Liver (tissue), 9 donors: ENCODE results near the gene EPB41L2. TPM values are rescaled to one million over a fixed set of nuclear protein-coding genes. Genes with fewer than 3 reads are reported as not detected.

Experiments
- DNase-seq: peaks from one replicate; pipeline ENCODE4 v3.0.0-alpha.2; 2017; ENCODE audit warnings: low spot score
- H3K27ac ChIP-seq, 2 donors: one replicate each; pipeline ENCODE4 v1.7.0; 2013; ENCODE audit warnings: inconsistent platforms in 2 of 2, low read length in 2 of 2, control low read depth in 1 of 2, low read depth in 1 of 2, mild to moderate bottlenecking in 1 of 2
- H3K27me3 ChIP-seq, 4 donors: one replicate each; pipeline versions ENCODE4 v1.6.1 to v1.7.0; 2013; ENCODE audit warnings: low read length in 3 of 4, inconsistent platforms in 1 of 4, mild to moderate bottlenecking in 1 of 4, moderate library complexity in 1 of 4; ENCODE audit not compliant: control insufficient read depth in 4 of 4, insufficient read depth in 4 of 4
- H3K36me3 ChIP-seq, 4 donors: one replicate each; pipeline versions ENCODE4 v1.6.1 to v1.7.0; 2013; ENCODE audit warnings: low read length in 3 of 4, mild to moderate bottlenecking in 3 of 4, low read depth in 1 of 4, moderate library complexity in 1 of 4; ENCODE audit not compliant: control insufficient read depth in 4 of 4, insufficient read depth in 3 of 4
- H3K4me1 ChIP-seq, 4 donors: one replicate each; pipeline versions ENCODE4 v1.6.1 to v1.7.0; 2013; ENCODE audit warnings: low read length in 3 of 4, mild to moderate bottlenecking in 3 of 4, moderate library complexity in 1 of 4; ENCODE audit not compliant: control insufficient read depth in 4 of 4, insufficient read depth in 4 of 4
- H3K4me3 ChIP-seq, 3 donors: one replicate each; pipeline versions ENCODE4 v1.6.1 to v1.7.0; 2013; ENCODE audit warnings: low read length in 3 of 3, control low read depth in 1 of 3, low read depth in 1 of 3, mild to moderate bottlenecking in 1 of 3
- H3K9ac ChIP-seq, 2 donors: one replicate each; pipeline ENCODE4 v1.7.0; 2013; ENCODE audit warnings: low read length in 2 of 2, mild to moderate bottlenecking in 2 of 2, moderate library complexity in 2 of 2, control low read depth in 1 of 2, low read depth in 1 of 2
- H3K9me3 ChIP-seq, 4 donors: one replicate each; pipeline versions ENCODE4 v1.6.1 to v1.7.0; 2013; ENCODE audit warnings: low read length in 3 of 4; ENCODE audit not compliant: control insufficient read depth in 4 of 4
- EGR1 ChIP-seq, 2 donors: IDR thresholded peaks; 2 replicates each; pipeline ENCODE4 v1.6.1; 2016 to 2018; ENCODE audit warnings: antibody characterized with exemption in 2 of 2, low read depth in 2 of 2
- FOXA1 ChIP-seq: IDR thresholded peaks from 2 replicates; pipeline ENCODE4 v1.6.1; 2016; ENCODE audit warnings: antibody characterized with exemption
- FOXA2 ChIP-seq: IDR thresholded peaks from 2 replicates; pipeline ENCODE4 v1.6.1; 2016; ENCODE audit warnings: antibody characterized with exemption
- GABPA ChIP-seq, 2 donors: IDR thresholded peaks in 1 of 2; conservative IDR thresholded peaks in 1 of 2; 2 replicates each; pipeline ENCODE4 v1.6.1; 2016; ENCODE audit warnings: antibody characterized with exemption in 2 of 2, mild to moderate bottlenecking in 1 of 2, moderate library complexity in 1 of 2
- HNF4A ChIP-seq, 2 donors: conservative IDR thresholded peaks; 2 replicates each; pipeline ENCODE4 v1.6.1; 2016; ENCODE audit warnings: antibody characterized with exemption in 2 of 2, mild to moderate bottlenecking in 2 of 2
- HNF4G ChIP-seq: IDR thresholded peaks from 2 replicates; pipeline ENCODE4 v1.6.1; 2016; ENCODE audit warnings: antibody characterized with exemption
- JUND ChIP-seq, 2 donors: IDR thresholded peaks; 2 replicates each; pipeline ENCODE4 v1.6.1; 2016; ENCODE audit warnings: antibody characterized with exemption in 2 of 2
- MAX ChIP-seq: IDR thresholded peaks from 2 replicates; pipeline ENCODE4 v1.6.1; 2016; ENCODE audit warnings: antibody characterized with exemption
- NR2F2 ChIP-seq: IDR thresholded peaks from 2 replicates; pipeline ENCODE4 v1.6.1; 2016; ENCODE audit warnings: antibody characterized with exemption
- RAD21 ChIP-seq, 2 donors: IDR thresholded peaks; 2 replicates each; pipeline ENCODE4 v1.6.1; 2016; ENCODE audit warnings: antibody characterized with exemption in 2 of 2, mild to moderate bottlenecking in 2 of 2
- RXRA ChIP-seq, 2 donors: IDR thresholded peaks; 2 replicates each; pipeline ENCODE4 v1.6.1; 2017 to 2018; ENCODE audit warnings: antibody characterized with exemption in 2 of 2, mild to moderate bottlenecking in 1 of 2
- SP1 ChIP-seq: IDR thresholded peaks from 2 replicates; pipeline ENCODE4 v1.6.1; 2018; ENCODE audit warnings: antibody characterized with exemption, mild to moderate bottlenecking
- TAF1 ChIP-seq: conservative IDR thresholded peaks from 2 replicates; pipeline ENCODE4 v1.6.1; 2016; ENCODE audit warnings: antibody characterized with exemption, mild to moderate bottlenecking
- YY1 ChIP-seq: IDR thresholded peaks from 2 replicates; pipeline ENCODE4 v1.6.1; 2016; ENCODE audit warnings: antibody characterized with exemption, mild to moderate bottlenecking
- ZBTB33 ChIP-seq: IDR thresholded peaks from 2 replicates; pipeline ENCODE4 v1.6.1; 2016; ENCODE audit warnings: antibody characterized with exemption
- WGBS: extraction: QIAGEN DNeasy Blood & Tissue Kit; methylation state at CpG from one replicate; pipeline ENCODE4 v1.1.7; 2013; 5-methylcytosine and 5-hydroxymethylcytosine counted together
- polyA plus RNA-seq, 2 donors: library from polyadenylated mRNA; stranded (reverse) in 1 of 2; unstranded in 1 of 2; fragments of 200-250 nt in 1 of 2; fragments of >200 nt in 1 of 2; fragmentation: Nextera tagmentation in 1 of 2; extraction: Ambion mirVana in 1 of 2; gene quantifications; one replicate each; pipeline versions ENCODE4 v1.2.1 to v1.2.3, GENCODE V29; 2013 to 2015
- total RNA-seq, 2 donors: library from RNA; depleted of rRNA; stranded (reverse); fragments of >200 nt; gene quantifications; one replicate each; pipeline ENCODE4 v1.2.3, GENCODE V29; 2014
- TF ChIP-seq, protein P1 (sequence below): fragments of 150-350 bp; IDR thresholded peaks from 2 replicates; pipeline ENCODE4 v1.5.1; 2017; ENCODE audit warnings: improper control_type of control experiment, low read depth, low read length; ENCODE audit not compliant: missing input control
- TF ChIP-seq, protein P2 (sequence below): IDR thresholded peaks from 2 replicates; pipeline ENCODE4 v1.6.1; 2016; ENCODE audit warnings: antibody characterized with exemption, mild to moderate bottlenecking
- TF ChIP-seq, protein P3 (sequence below): IDR thresholded peaks from 2 replicates; pipeline ENCODE4 v1.6.1; 2016; ENCODE audit warnings: antibody characterized with exemption
- donor health status: healthy.
- donor health status: healthy.
- donor health status: healthy.
- donor health status: healthy.
- donor health status: healthy.

The EPB41L2 gene
- total and polyA plus RNA-seq, 4 donors = 10.0 to 43.3 (median 18.7) TPM

DNA sequence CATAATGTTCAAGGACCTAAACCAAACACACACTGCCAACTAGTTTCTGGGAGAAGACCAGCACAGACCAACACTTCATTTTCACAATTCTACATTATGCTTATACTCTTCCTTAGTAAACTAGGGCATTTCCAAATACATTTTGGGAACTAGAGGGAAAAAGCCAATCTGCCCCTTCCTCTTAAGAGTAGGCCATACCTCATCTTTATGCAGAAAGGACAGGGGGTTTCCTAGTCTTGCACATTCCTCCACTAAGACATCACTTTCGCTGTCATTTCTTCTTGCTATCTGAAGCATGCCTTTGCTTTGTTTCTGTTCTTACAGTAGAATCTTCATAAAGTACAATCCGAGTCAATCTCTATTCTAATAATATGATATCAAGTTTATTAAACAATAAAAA lies 130.1 kb downstream of the EPB41L2 start (continued):
- TF ChIP-seq ZBTB33 (no peak), RXRA (IDR thresholded peaks at IDR 0.05) (no peak), JUND (IDR thresholded peaks at IDR 0.05) (no peak), NR2F2 (no peak)
- TF ChIP-seq, protein P1, sequence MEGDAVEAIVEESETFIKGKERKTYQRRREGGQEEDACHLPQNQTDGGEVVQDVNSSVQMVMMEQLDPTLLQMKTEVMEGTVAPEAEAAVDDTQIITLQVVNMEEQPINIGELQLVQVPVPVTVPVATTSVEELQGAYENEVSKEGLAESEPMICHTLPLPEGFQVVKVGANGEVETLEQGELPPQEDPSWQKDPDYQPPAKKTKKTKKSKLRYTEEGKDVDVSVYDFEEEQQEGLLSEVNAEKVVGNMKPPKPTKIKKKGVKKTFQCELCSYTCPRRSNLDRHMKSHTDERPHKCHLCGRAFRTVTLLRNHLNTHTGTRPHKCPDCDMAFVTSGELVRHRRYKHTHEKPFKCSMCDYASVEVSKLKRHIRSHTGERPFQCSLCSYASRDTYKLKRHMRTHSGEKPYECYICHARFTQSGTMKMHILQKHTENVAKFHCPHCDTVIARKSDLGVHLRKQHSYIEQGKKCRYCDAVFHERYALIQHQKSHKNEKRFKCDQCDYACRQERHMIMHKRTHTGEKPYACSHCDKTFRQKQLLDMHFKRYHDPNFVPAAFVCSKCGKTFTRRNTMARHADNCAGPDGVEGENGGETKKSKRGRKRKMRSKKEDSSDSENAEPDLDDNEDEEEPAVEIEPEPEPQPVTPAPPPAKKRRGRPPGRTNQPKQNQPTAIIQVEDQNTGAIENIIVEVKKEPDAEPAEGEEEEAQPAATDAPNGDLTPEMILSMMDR = no peak

DNA sequence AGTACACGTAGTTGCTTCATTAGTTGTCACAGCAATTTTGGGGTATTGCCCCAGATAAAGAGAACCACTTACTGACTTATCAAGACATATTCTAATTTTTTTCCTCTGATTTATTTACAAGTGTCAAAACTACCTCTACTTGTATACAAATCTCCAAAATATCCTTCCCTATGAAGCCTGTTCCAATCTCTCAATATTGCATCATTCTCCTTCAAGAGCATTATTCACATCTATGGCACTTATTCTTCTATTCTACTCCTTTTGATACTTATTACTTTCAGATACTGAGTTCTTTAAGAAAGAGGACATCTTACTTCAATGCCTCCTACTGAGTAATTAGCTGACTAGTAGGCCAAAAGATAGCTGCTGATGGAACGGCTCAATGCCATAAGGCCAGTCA lies 130.6 kb downstream of the EPB41L2 start:
- WGBS = 96% methylated on average over 2 of the region's 2 CpGs
- no peaks in the 10 kb centered on the region for H3K9me3 ChIP-seq
- H3K4me1 ChIP-seq = no peaks in the 10 kb centered on the region
- H3K4me3 ChIP-seq = no peak overlapping the region
- TF ChIP-seq RXRA (IDR thresholded peaks at IDR 0.05) (no peak), SP1 (no peak), FOXA1 (no peak), MAX (no peak), NR2F2 (no peak), HNF4A (conservative IDR thresholded peaks at IDR 0.05) (no peak)
- no peak overlapping the region for H3K9ac ChIP-seq
- H3K27ac ChIP-seq = no peak overlapping the region
- no peaks in the 10 kb centered on the region for H3K36me3 ChIP-seq
- no peaks in the 10 kb centered on the region for H3K27me3 ChIP-seq
- no peak for DNase-seq

GRCh38 chr6:130931683-130932082 lies 131.4 kb downstream of the EPB41L2 start:
- Histone ChIP-seq H3K27ac (no peak overlapping the region), H3K27me3 (no peaks in the 10 kb centered on the region), H3K9ac (no peak overlapping the region), H3K4me1 (no peaks in the 10 kb centered on the region), H3K4me3 (no peak overlapping the region), H3K36me3 (no peaks in the 10 kb centered on the region), H3K9me3 (no peaks in the 10 kb centered on the region)
- DNase-seq = no peak
- 93% methylated on average over 4 of the region's 4 CpGs for WGBS
- TF ChIP-seq NR2F2 (no peak), YY1 (no peak), ZBTB33 (no peak), MAX (no peak), GABPA (IDR thresholded peaks at IDR 0.05 in 1 of 2, conservative IDR thresholded peaks at IDR 0.05 in 1 of 2) (no peak), FOXA1 (no peak), RAD21 (IDR thresholded peaks at IDR 0.05) (no peak), JUND (IDR thresholded peaks at IDR 0.05) (no peak), FOXA2 (no peak), TAF1 (no peak), RXRA (IDR thresholded peaks at IDR 0.05) (no peak), HNF4A (conservative IDR thresholded peaks at IDR 0.05) (no peak), SP1 (no peak), HNF4G (no peak), EGR1 (IDR thresholded peaks at IDR 0.05; ENCODE audit: low read depth in 2 of 2) (no peak)
- TF ChIP-seq, protein P2, sequence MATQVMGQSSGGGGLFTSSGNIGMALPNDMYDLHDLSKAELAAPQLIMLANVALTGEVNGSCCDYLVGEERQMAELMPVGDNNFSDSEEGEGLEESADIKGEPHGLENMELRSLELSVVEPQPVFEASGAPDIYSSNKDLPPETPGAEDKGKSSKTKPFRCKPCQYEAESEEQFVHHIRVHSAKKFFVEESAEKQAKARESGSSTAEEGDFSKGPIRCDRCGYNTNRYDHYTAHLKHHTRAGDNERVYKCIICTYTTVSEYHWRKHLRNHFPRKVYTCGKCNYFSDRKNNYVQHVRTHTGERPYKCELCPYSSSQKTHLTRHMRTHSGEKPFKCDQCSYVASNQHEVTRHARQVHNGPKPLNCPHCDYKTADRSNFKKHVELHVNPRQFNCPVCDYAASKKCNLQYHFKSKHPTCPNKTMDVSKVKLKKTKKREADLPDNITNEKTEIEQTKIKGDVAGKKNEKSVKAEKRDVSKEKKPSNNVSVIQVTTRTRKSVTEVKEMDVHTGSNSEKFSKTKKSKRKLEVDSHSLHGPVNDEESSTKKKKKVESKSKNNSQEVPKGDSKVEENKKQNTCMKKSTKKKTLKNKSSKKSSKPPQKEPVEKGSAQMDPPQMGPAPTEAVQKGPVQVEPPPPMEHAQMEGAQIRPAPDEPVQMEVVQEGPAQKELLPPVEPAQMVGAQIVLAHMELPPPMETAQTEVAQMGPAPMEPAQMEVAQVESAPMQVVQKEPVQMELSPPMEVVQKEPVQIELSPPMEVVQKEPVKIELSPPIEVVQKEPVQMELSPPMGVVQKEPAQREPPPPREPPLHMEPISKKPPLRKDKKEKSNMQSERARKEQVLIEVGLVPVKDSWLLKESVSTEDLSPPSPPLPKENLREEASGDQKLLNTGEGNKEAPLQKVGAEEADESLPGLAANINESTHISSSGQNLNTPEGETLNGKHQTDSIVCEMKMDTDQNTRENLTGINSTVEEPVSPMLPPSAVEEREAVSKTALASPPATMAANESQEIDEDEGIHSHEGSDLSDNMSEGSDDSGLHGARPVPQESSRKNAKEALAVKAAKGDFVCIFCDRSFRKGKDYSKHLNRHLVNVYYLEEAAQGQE = no peak
- TF ChIP-seq, protein P1 = no peak
- TF ChIP-seq, protein P3, sequence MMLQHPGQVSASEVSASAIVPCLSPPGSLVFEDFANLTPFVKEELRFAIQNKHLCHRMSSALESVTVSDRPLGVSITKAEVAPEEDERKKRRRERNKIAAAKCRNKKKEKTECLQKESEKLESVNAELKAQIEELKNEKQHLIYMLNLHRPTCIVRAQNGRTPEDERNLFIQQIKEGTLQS = no peak
